Activated CD8-positive, alpha-beta memory T cell treated with anti-CD3 and anti-CD28 coated beads, Interleukin-2, amount 50 U/mL, for 48 hours (primary cell): Measurements from ENCODE around the gene REPIN1.

ENCODE experiments used
- DNase-seq: peaks from one replicate; pipeline ENCODE4 v3.0.0-alpha.2; 2020

Gene REPIN1

DNA sequence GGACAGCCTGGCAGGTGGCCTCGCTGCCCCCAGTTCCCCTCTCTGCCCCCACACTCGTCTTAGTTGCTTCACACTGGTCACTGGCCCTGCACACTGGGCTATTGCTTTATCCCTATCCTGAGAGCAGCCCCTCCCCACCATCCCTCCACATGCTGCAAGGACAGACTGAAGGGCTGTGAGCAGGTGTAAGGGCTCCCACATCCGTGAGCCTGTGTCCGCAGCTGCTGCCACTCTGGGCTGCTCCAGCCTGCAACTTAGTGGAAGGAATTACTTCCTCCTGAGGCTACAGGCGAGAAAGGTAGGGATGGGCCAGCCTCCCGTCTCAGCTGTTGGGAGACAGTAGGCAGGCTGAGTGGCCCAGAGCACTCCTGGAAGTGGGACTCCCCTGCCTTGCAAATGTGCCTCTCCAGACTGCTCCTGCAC lies 31.0 kb upstream of the REPIN1 start:
- no peak for DNase-seq

- DNase-seq = no peak
These were observed 30.3 kb upstream of the REPIN1 start for GRCh38 chr7:150338166-150338829.

DNA sequence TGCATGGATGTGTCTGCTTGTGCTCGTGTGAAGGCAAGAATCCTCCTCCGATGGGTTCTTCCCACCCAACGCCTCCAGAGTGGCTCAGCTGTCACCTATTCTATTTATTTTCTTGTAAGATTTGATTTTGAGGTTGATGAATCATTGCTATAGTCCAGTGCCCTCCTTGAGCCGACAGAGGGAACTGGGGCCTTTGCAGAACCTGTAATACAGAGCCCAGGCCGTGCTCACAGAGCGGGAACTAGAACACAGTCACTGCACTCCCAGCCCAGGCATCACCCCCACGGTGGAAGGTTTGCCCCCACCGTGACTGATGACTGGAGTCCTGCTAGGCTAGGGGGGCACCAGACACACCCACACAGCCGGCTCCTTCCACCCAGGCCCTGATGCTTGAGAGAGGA lies 29.2 kb upstream of the REPIN1 start:
- no peak for DNase-seq

GRCh38 chr7:150340024-150340749 lies 28.4 kb upstream of the REPIN1 start:
- DNase-seq = no peak

DNA sequence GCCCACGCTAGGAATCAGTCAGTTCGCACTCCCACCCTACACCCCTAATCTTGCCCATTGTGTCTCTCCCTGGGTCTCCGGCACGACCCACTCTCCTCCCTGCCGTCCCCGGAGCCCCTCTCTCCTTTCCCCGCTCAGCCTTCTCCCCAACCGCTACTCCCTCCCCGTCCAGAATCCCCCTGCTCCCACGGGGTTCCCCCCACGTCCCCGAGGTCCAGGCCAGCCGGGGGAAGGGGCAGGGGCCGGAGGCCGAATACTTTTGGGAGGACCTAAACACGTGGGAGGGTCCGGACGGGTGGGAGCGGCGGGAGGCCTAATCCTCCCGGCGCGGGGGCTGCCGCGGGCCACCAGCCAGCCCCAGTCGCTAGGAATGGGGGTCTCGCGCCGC lies 27.8 kb upstream of the REPIN1 start:
- no peak for DNase-seq

DNA sequence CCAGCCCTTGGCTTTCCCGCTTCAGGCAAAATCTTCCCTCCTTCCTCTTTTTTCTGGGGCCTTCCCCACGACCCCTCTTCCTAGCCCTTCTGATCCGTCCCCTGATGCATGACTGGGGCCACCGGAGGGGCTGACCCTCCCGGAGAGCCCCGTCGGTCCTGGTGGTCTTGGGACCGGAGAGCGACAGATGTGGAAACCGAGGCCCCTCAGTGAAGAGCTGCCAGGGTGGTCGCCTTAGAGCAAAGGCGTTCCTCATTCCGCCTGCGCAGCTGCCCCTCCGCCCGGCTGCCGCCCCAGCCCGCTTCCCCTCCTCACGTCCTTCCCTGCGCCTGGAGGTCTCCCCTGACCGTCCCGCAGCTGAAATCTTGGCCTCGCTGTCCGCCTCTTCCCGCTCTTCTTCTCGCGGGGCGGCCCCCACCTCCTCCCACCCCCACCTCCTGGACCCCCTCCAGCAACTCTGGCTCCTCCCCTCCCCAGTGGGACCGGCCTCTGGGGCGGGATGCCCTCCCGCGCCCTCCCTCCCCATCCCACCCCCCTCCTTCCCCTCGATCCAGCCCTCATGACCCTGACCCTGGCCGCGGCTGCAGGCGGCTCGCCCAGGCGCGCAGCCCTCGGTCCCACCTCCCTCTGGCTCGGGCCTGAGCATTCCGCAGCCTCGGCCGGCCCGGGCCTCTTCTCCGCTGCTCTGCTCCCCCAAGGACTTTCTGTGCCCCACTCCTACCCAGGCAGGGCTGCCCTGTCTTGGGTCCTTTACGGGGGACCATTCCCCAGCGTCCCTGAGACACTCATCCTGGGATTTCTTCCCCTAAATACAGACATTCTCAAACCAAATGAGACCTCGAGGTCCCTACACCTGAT lies 27.1 kb upstream of the REPIN1 start, which contains the start of gene RARRES2:
RARRES2 (minus strand) TSS at position 367 of the 858 bp plus-strand sequence. CDS start 1,020 bp downstream, outside the sequence.
- no peak for DNase-seq

GRCh38 chr7:150342121-150342408 lies 26.6 kb upstream of the REPIN1 start:
- DNase-seq = no peak

GRCh38 chr7:150343225-150343624 lies 25.4 kb upstream of the REPIN1 start:
- no peak for DNase-seq

GRCh38 chr7:150344299-150344698 lies 24.3 kb upstream of the REPIN1 start:
- no peak for DNase-seq

- DNase-seq = no peak
These were observed 23.6 kb upstream of the REPIN1 start for GRCh38 chr7:150345012-150345411.

- no peak for DNase-seq
These were observed 21.7 kb upstream of the REPIN1 start for GRCh38 chr7:150346922-150347321.

DNA sequence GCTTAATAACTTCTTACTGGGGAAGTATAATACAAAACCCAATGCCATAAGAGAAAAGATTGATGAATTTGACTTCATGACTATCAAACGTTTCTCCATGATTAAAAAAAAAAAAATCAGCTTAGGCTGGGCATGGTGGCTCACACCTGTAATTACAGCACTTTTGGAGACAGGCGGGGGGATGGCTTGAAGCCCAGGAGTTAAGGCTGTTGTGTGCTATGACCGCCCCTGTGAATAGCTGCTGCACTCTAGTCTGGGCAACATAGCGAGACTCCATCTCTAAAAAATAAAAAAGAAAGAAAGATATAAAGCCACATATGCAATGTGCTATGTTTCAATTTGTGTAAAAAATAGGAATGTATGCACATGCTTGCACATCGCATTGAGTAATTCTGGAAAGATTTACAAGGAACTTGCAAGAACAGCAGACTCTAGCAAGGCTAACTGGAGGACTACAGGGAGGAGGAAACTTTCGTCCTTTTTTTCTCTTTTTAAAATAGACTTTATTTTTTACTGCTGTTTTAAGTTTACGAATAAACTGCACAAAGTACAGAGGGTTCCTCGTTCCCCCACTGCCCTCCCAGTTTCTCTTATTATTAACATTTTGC lies 16.9 kb upstream of the REPIN1 start:
- DNase-seq = no peak

DNA sequence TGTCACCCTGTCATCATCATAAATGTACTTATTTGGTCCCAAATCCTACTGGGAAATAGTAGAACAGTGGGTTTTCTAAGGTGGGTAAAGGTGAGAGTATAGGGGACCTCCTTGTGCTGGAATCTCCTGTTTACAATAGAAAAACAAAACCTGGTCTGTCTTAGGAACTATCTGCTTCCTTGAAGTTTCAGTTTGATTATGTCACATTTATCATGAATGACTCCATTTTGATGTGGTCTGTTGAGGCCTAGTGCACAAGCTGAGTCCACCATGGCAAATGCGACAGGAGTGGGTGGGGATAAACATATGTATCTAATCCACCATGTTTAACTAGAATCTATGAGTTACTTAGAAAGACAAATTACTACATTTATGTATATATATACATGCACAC lies 13.0 kb upstream of the REPIN1 start:
- no peak for DNase-seq

DNA sequence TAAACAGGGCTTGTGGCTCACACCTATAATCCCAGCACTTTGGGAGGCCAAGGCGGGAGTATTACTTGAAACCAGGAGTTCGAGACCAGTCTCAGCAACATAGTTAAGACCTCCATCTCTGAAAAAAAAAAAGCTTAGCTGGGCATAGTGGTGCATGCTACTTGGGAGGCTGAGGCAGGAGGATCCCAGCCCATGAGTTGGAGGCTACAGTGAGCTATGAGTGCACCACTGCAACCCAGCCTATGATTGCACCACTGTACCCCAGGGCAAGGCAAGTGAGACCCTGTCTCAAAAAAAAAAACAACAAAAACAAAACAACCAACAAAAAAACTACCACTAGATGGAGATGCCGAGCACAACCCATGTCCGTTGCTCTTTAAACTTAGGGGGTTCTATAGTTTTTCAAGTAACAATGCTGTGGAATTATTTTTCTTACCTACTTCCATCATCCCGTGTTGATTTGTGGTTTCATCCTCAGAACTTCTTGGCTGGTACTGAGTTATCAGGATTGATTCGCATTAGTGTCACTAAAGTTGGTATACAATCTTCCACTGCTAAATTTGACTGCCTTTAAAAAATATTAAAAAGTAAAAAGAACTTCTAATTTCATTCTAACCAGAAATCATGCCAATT lies 12.2 kb upstream of the REPIN1 start:
- no peak for DNase-seq

GRCh38 chr7:150357270-150357669 lies 11.4 kb upstream of the REPIN1 start:
- DNase-seq = peak; percentile 74

DNA sequence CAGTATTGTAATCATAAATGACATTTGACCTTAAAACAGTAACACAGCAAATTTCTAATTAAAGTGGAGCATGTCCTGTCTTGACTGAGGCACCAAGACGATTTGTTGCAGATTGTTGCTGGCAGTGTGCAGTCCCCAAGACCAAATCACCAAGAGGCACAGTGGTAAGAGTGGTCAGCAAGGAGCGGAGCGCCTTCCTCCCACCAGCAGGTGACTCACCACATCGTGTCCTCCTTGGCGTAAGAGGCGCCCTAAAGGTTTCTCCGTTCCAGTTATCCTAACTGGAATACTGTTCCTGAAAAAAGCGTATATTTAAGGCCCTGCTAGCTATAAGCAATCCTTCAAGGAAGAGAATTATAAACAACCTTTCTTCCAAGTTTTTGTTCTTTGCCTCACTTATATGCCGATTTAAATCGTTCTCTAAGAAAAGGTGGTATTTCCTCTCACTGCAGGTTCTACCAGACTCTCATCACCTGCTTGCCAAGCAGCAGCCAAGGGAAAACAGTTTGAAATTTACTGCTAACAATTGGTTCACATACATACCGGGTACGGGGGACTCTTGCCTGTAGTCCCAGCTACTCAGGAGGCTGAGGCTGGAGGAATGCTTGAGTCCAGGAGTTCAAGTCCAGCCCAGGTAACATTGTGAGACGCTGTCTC lies 10.7 kb upstream of the REPIN1 start:
- no peak for DNase-seq

DNA sequence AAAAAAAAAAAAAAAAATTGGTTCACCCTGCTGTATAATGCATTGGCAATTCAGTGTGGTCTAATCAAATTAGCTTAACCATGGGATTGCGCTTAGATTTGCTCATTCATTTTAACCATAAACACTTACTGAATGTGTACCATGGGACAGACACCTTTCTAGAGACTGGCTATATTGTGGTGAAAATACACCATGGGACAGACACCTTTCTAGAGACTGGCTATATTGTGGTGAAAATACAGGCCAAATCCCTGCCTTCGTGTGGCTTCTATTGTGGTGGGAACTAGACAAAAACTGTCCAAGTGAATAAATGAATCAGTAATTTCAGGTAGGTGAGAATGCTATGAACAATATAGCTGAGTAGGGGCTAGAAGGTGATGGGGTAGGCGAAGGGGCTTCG lies 10.2 kb upstream of the REPIN1 start:
- no peak for DNase-seq

DNA sequence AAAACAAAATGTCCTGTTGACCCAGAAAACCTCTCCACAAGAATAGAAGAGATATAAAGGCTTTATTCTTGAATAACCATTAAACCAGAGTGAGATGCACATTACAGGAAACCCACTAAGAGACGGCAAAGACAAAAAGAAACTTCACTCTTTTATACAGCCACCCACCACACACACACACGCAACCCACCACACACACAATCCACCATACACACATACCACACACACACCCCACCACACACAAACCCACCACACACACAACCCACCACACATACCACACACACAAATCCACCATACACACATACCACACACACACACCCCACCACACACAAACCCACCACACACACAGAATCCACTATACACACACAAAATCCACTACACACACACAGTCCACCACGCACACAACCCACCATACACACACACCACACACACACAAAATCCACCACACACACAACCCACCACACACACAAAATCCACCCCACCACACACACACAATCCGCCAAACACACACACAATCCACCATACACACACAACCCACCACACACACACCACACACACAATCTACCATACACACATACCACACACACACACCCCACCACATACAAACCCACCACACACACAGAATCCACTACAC lies 9.5 kb upstream of the REPIN1 start:
- no peak for DNase-seq

- DNase-seq = no peak
These were observed 8.8 kb upstream of the REPIN1 start for GRCh38 chr7:150359622-150360362.

DNA sequence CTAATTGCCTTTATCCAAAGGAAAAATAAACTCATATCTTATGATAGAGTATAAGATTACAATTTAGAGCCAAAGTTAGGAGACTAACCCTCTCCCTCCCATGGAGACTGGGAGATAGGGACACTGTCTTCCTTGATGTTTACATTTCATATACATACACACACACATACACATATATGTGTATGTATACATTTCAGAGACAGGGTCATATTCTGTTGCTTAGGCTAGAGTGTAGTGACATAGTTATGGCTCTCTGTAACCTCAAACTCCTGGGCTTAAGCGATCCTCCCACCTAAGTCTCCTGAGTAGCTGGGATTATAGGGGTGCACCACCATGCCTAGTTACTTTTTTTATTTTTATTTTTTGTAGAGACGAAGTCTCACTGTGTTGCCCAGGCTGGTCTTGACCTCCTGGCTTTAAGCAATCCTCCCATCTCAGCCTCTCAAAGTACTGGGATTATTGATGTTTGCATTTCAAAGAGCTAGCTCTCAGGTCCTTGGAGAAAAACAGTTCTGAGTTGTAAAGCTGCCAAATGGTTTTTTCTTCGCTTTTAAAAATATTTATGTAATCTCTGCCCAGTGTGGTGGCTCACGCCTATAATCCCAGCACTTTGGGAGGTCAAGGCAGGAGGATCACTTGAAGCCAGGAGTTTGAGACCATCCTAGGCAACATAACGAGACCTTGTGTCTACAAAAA lies 8.1 kb upstream of the REPIN1 start:
- DNase-seq = no peak

DNA sequence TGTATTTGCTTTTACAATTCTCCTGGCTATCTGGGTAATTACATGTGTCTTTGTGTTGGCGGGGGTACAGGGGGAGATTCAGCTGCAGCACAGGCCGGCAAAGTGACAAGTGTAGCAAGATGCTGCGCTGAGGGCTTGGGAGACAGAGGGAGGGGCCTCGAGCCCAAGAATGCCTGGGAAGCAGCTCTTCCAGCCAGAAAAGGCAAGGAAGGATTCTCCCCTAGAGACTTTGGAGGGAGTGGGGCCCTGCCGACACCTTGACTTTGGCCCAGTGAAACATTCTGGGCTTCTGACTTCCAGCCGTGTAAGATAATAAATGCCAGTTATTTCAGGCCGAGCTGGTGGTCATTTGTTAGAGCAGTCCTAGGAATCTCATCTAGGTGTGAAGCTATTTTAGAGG lies 7.2 kb upstream of the REPIN1 start:
- DNase-seq = no peak
